ENCODE measurements around the gene IL22. TPM values are rescaled to one million over a fixed set of nuclear protein-coding genes. Genes with fewer than 3 reads are reported as not detected.

The IL22 gene
- total RNA-seq, 1 donor from 2014 or later: not detected

GRCh38 chr12:68231691-68232090, 21.7 kb downstream of the IL22 start:
- Mint-ChIP-seq H3K4me3 (ENCODE audit: unreplicated experiment) (no peak overlapping the region), H3K4me1 (ENCODE audit: low read depth, unreplicated experiment) (no peaks in the 10 kb centered on the region), H3K27me3 (ENCODE audit: low read depth, unreplicated experiment) (peaks cover 4% of the 10 kb centered on the region), H3K36me3 (ENCODE audit: low read depth, unreplicated experiment) (no peaks in the 10 kb centered on the region), H3K9me3 (ENCODE audit: unreplicated experiment) (peaks cover 3% of the 10 kb centered on the region), H3K27ac (ENCODE audit: unreplicated experiment) (no peak overlapping the region)
- Histone ChIP-seq H3K4me1 (ENCODE audit: insufficient read depth, low read length) (no peaks in the 10 kb centered on the region), H3K9me3 (ENCODE audit: insufficient read depth, low read depth, low read length) (no peaks in the 10 kb centered on the region), H3K79me2 (ENCODE audit: insufficient read depth, low read length) (no peaks in the 10 kb centered on the region), H3K4me3 (ENCODE audit: insufficient read depth, low read depth, low read length) (no peak overlapping the region), H2AFZ (ENCODE audit: low read depth, low read length) (no peak overlapping the region), H3K9ac (ENCODE audit: low read length) (no peak overlapping the region), H3K27me3 (ENCODE audit: insufficient read depth, low read length) (no peaks in the 10 kb centered on the region), H3K36me3 (ENCODE audit: insufficient read depth, low read length) (no peaks in the 10 kb centered on the region), H4K20me1 (ENCODE audit: insufficient read depth, low read length) (no peaks in the 10 kb centered on the region), H3K27ac (ENCODE audit: low read depth, low read length) (no peak overlapping the region), H3K4me2 (ENCODE audit: low read length) (no peak overlapping the region)
- TF ChIP-seq CTCF (IDR thresholded peaks at IDR 0.05; ENCODE audit: insufficient read depth, low read depth, low read length) (no peak), EZH2 (IDR thresholded peaks at IDR 0.05; ENCODE audit: insufficient read depth, low read length) (no peak)
- no peak for DNase-seq (ENCODE audit: low read depth)
- FAIRE-seq: no peak

GRCh38 chr12:68231229-68231628, 22.2 kb downstream of the IL22 start:
- Histone ChIP-seq H3K27ac (ENCODE audit: low read depth, low read length) (no peak overlapping the region), H3K79me2 (ENCODE audit: insufficient read depth, low read length) (no peaks in the 10 kb centered on the region), H3K4me2 (ENCODE audit: low read length) (no peak overlapping the region), H2AFZ (ENCODE audit: low read depth, low read length) (no peak overlapping the region), H3K27me3 (ENCODE audit: insufficient read depth, low read length) (no peaks in the 10 kb centered on the region), H4K20me1 (ENCODE audit: insufficient read depth, low read length) (no peaks in the 10 kb centered on the region), H3K9ac (ENCODE audit: low read length) (no peak overlapping the region), H3K4me3 (ENCODE audit: insufficient read depth, low read depth, low read length) (no peak overlapping the region), H3K4me1 (ENCODE audit: insufficient read depth, low read length) (no peaks in the 10 kb centered on the region), H3K9me3 (ENCODE audit: insufficient read depth, low read depth, low read length) (no peaks in the 10 kb centered on the region), H3K36me3 (ENCODE audit: insufficient read depth, low read length) (no peaks in the 10 kb centered on the region)
- Mint-ChIP-seq H3K4me3 (ENCODE audit: unreplicated experiment) (no peak overlapping the region), H3K27ac (ENCODE audit: unreplicated experiment) (no peak overlapping the region), H3K4me1 (ENCODE audit: low read depth, unreplicated experiment) (no peaks in the 10 kb centered on the region), H3K36me3 (ENCODE audit: low read depth, unreplicated experiment) (no peaks in the 10 kb centered on the region), H3K27me3 (ENCODE audit: low read depth, unreplicated experiment) (peaks cover 4% of the 10 kb centered on the region), H3K9me3 (ENCODE audit: unreplicated experiment) (peaks cover 3% of the 10 kb centered on the region)
- FAIRE-seq (no peak), DNase-seq (ENCODE audit: low read depth) (no peak)
- TF ChIP-seq CTCF (IDR thresholded peaks at IDR 0.05; ENCODE audit: insufficient read depth, low read depth, low read length) (no peak), EZH2 (IDR thresholded peaks at IDR 0.05; ENCODE audit: insufficient read depth, low read length) (no peak)

- Histone ChIP-seq H3K4me1 (ENCODE audit: insufficient read depth, low read length) (peaks cover 8% of the 10 kb centered on the region), H3K27me3 (ENCODE audit: insufficient read depth, low read length) (no peaks in the 10 kb centered on the region), H3K4me2 (ENCODE audit: low read length) (no peak overlapping the region), H3K36me3 (ENCODE audit: insufficient read depth, low read length) (no peaks in the 10 kb centered on the region), H3K79me2 (ENCODE audit: insufficient read depth, low read length) (no peaks in the 10 kb centered on the region), H3K9me3 (ENCODE audit: insufficient read depth, low read depth, low read length) (no peaks in the 10 kb centered on the region), H4K20me1 (ENCODE audit: insufficient read depth, low read length) (no peaks in the 10 kb centered on the region), H3K4me3 (ENCODE audit: insufficient read depth, low read depth, low read length) (no peak overlapping the region), H3K27ac (ENCODE audit: low read depth, low read length) (no peak overlapping the region), H3K9ac (ENCODE audit: low read length) (no peak overlapping the region), H2AFZ (ENCODE audit: low read depth, low read length) (no peak overlapping the region)
- Mint-ChIP-seq H3K4me3 (ENCODE audit: unreplicated experiment) (no peak overlapping the region), H3K27me3 (ENCODE audit: low read depth, unreplicated experiment) (peaks cover 4% of the 10 kb centered on the region), H3K9me3 (ENCODE audit: unreplicated experiment) (no peaks in the 10 kb centered on the region), H3K36me3 (ENCODE audit: low read depth, unreplicated experiment) (no peaks in the 10 kb centered on the region), H3K4me1 (ENCODE audit: low read depth, unreplicated experiment) (no peaks in the 10 kb centered on the region), H3K27ac (ENCODE audit: unreplicated experiment) (no peak overlapping the region)
- DNase-seq (ENCODE audit: low read depth) (no peak), FAIRE-seq (no peak)
- TF ChIP-seq EZH2 (IDR thresholded peaks at IDR 0.05; ENCODE audit: insufficient read depth, low read length): no peak
- TF ChIP-seq CTCF (IDR thresholded peaks at IDR 0.05; ENCODE audit: insufficient read depth, low read depth, low read length): no peak
These were observed 23.4 kb downstream of the IL22 start for GRCh38 chr12:68229956-68230355.
